ENCODE results near the gene ARL8A.

ARL8A gene

GRCh38 chr1:202106340-202107254 is 37.9 kb downstream of the ARL8A start:
- no peak for TF ChIP-seq CTCF (conservative IDR thresholded peaks at IDR 0.05; ENCODE audit: control insufficient read depth, insufficient read depth, low read depth, low read length)
- no peak overlapping the region for H3K4me3 ChIP-seq (ENCODE audit: control insufficient read depth, low read depth, low read length)
- no peak for DNase-seq (ENCODE audit: low read depth)

- H3K4me3 ChIP-seq (ENCODE audit: control insufficient read depth, low read depth, low read length) = no peak overlapping the region
- TF ChIP-seq CTCF (conservative IDR thresholded peaks at IDR 0.05; ENCODE audit: control insufficient read depth, insufficient read depth, low read depth, low read length) = no peak
- DNase-seq (ENCODE audit: low read depth) = no peak
These were observed 38.8 kb downstream of the ARL8A start for GRCh38 chr1:202105571-202106339.

- no peak for DNase-seq (ENCODE audit: low read depth)
- no peak overlapping the region for H3K4me3 ChIP-seq (ENCODE audit: control insufficient read depth, low read depth, low read length)
- TF ChIP-seq CTCF (conservative IDR thresholded peaks at IDR 0.05; ENCODE audit: control insufficient read depth, insufficient read depth, low read depth, low read length) = no peak
These were observed 40.5 kb downstream of the ARL8A start for GRCh38 chr1:202104073-202104472.

GRCh38 chr1:202101184-202101583 is 43.4 kb downstream of the ARL8A start:
- H3K4me3 ChIP-seq (ENCODE audit: control insufficient read depth, low read depth, low read length) = no peak overlapping the region
- TF ChIP-seq CTCF (conservative IDR thresholded peaks at IDR 0.05; ENCODE audit: control insufficient read depth, insufficient read depth, low read depth, low read length) = no peak
- no peak for DNase-seq (ENCODE audit: low read depth)

GRCh38 chr1:202093858-202094257 is 50.7 kb downstream of the ARL8A start:
- no peak for DNase-seq (ENCODE audit: low read depth)
- no peak overlapping the region for H3K4me3 ChIP-seq (ENCODE audit: control insufficient read depth, low read depth, low read length)
- TF ChIP-seq CTCF (conservative IDR thresholded peaks at IDR 0.05; ENCODE audit: control insufficient read depth, insufficient read depth, low read depth, low read length) = no peak

- DNase-seq (ENCODE audit: low read depth) = no peak
- TF ChIP-seq CTCF (conservative IDR thresholded peaks at IDR 0.05; ENCODE audit: control insufficient read depth, insufficient read depth, low read depth, low read length) = no peak
- no peak overlapping the region for H3K4me3 ChIP-seq (ENCODE audit: control insufficient read depth, low read depth, low read length)
These were observed 53.5 kb downstream of the ARL8A start for GRCh38 chr1:202090994-202091393.
